ENCODE results near the gene SETDB2. TPM values are rescaled to one million over a fixed set of nuclear protein-coding genes. Genes with fewer than 3 reads are reported as not detected.

Gene SETDB2, protein sequence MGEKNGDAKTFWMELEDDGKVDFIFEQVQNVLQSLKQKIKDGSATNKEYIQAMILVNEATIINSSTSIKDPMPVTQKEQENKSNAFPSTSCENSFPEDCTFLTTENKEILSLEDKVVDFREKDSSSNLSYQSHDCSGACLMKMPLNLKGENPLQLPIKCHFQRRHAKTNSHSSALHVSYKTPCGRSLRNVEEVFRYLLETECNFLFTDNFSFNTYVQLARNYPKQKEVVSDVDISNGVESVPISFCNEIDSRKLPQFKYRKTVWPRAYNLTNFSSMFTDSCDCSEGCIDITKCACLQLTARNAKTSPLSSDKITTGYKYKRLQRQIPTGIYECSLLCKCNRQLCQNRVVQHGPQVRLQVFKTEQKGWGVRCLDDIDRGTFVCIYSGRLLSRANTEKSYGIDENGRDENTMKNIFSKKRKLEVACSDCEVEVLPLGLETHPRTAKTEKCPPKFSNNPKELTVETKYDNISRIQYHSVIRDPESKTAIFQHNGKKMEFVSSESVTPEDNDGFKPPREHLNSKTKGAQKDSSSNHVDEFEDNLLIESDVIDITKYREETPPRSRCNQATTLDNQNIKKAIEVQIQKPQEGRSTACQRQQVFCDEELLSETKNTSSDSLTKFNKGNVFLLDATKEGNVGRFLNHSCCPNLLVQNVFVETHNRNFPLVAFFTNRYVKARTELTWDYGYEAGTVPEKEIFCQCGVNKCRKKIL
- total RNA-seq (2021; fragmentation: NEBNext Ultra II Directional; extraction: Animal tissue kit (Norgen Biotek cat#: 25700)): 1 to 10 TPM; 4.4 to 7.4 (median 6.5) TPM
- long read RNA-seq, partial matches to known transcripts: 4 of 12 reads
- long read RNA-seq, other reads (novel, unspliced or antisense): 8 of 12 reads

DNA sequence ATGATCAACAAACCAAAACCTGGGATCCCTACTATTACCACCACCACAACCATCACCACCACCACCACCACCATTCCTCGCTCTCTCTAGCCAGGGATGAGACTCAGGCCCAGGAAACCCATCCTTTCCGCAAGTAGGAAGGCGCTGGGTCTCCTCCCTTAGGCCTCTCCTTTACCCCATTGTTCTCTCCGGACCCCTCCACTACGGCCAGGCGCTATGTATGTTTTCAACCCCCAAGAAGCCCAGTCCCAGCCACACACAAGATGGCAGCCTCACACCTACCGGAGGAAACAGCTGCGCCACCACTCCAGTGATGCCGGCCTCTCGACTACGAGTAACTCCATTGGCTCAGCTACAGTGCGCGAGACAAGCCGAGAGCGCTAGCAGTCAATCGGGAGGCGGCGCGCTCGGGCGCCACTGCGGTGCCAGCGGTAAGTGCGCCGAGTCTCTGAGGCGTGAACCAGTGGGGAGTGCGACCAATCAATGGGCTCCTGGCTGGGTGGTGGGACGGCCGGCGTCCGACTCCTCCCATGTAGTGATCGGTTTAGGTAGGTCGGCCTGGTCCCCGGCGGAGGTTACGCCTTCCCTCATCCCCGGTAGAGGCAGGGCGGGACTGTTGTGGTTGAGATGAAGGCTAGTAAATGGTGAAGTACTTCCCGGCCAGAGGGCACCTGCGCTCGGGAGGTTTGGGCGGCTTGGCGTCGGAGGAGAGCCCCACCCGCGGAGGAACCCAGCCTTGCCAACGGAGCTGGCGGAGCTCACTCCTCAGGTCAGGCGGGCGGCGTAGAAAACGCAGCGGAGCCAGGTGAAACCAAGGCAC is at the start of gene SETDB2, which contains the start of gene CAB39L:
SETDB2 (plus strand) TSS at position 571 of the 820 bp plus-strand sequence. CDS start 7,620 bp downstream, outside the sequence.
CAB39L (minus strand) TSS at position 361 of the 820 bp plus-strand sequence. CDS start 61,154 bp downstream, outside the sequence.
- H3K27ac Mint-ChIP-seq: peak within 1 kb of the TSS; percentile 99

DNA sequence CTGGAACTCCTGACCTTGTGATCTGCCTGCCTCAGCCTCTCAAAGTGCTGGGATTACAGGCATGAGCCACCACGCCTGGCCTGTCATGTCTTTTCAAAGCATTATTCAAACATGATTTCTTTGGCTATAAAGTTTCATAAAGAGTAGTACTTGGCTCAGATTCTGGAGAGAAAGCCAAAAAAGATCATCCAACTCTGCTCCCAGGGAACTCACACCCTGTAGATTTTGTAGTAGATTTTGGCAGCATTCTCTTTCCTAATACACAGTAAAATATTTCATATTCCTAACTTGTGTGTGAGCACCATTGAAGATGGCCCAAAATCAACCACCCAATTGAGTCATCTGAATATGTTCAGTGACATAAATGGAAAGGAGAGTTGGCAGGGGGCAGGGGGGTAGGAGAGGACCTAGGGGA is 48.6 kb upstream of the SETDB2 start:
- DNase-seq: no peak
- Mint-ChIP-seq H3K4me3 (no peak overlapping the region), H3K9me3 (no peaks in the 10 kb centered on the region), H3K27ac (no peak overlapping the region), H3K4me1 (ENCODE audit: low read depth) (no peaks in the 10 kb centered on the region), H3K27me3 (ENCODE audit: insufficient read depth) (no peaks in the 10 kb centered on the region), H3K36me3 (ENCODE audit: low read depth) (no peaks in the 10 kb centered on the region)
- TF ChIP-seq, protein P1, sequence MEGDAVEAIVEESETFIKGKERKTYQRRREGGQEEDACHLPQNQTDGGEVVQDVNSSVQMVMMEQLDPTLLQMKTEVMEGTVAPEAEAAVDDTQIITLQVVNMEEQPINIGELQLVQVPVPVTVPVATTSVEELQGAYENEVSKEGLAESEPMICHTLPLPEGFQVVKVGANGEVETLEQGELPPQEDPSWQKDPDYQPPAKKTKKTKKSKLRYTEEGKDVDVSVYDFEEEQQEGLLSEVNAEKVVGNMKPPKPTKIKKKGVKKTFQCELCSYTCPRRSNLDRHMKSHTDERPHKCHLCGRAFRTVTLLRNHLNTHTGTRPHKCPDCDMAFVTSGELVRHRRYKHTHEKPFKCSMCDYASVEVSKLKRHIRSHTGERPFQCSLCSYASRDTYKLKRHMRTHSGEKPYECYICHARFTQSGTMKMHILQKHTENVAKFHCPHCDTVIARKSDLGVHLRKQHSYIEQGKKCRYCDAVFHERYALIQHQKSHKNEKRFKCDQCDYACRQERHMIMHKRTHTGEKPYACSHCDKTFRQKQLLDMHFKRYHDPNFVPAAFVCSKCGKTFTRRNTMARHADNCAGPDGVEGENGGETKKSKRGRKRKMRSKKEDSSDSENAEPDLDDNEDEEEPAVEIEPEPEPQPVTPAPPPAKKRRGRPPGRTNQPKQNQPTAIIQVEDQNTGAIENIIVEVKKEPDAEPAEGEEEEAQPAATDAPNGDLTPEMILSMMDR (IDR thresholded peaks at IDR 0.05): no peak

More for the DNA sequence above, at the start of gene SETDB2, which contains the start of gene CAB39L:
- peaks cover 12% of the 10 kb centered on the region; the same call in 1 of the 2 replicates for H3K36me3 Mint-ChIP-seq (ENCODE audit: low read depth)
- H3K27me3 Mint-ChIP-seq (ENCODE audit: insufficient read depth): peaks cover 7% of the 10 kb centered on the region
- no peaks in the 10 kb centered on the region for H3K9me3 Mint-ChIP-seq
- H3K4me3 Mint-ChIP-seq: peak within 1 kb of the TSS; percentile 98
- peak; percentile 99 for DNase-seq
- peaks cover 80% of the 10 kb centered on the region for H3K4me1 Mint-ChIP-seq (ENCODE audit: low read depth)
- TF ChIP-seq, protein P1 (IDR thresholded peaks at IDR 0.05): peak; percentile 71

DNA sequence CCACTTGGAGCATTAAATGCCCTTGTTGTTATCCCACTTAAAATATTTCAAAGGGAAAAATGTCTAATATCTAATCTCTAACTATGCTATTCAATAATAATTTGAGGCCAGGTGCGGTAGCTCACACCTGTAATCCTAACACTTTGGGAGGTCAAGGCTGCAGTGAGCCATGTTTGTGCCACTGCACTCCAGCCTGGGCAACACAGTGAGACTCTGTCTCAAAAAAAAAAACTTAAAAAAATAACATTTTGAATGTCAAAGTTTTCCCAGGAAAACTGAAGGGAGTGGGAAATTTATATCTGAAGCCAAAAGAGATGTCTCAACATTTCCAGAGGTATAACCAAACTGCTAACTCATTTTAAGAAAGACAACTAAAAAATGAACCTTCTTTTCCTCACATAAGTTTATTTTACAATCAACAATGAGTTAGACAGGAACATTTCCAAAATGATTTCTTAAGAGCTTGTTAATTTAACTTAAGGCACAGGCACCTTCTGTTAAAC is 48.1 kb upstream of the SETDB2 start:
- DNase-seq: no peak
- peaks cover 2% of the 10 kb centered on the region for H3K4me1 Mint-ChIP-seq (ENCODE audit: low read depth)
- H3K27ac Mint-ChIP-seq: no peak overlapping the region
- no peak overlapping the region for H3K4me3 Mint-ChIP-seq
- no peaks in the 10 kb centered on the region for H3K36me3 Mint-ChIP-seq (ENCODE audit: low read depth)
- H3K27me3 Mint-ChIP-seq (ENCODE audit: insufficient read depth): no peaks in the 10 kb centered on the region
- H3K9me3 Mint-ChIP-seq: no peaks in the 10 kb centered on the region
- TF ChIP-seq, protein P1 (IDR thresholded peaks at IDR 0.05): no peak

DNA sequence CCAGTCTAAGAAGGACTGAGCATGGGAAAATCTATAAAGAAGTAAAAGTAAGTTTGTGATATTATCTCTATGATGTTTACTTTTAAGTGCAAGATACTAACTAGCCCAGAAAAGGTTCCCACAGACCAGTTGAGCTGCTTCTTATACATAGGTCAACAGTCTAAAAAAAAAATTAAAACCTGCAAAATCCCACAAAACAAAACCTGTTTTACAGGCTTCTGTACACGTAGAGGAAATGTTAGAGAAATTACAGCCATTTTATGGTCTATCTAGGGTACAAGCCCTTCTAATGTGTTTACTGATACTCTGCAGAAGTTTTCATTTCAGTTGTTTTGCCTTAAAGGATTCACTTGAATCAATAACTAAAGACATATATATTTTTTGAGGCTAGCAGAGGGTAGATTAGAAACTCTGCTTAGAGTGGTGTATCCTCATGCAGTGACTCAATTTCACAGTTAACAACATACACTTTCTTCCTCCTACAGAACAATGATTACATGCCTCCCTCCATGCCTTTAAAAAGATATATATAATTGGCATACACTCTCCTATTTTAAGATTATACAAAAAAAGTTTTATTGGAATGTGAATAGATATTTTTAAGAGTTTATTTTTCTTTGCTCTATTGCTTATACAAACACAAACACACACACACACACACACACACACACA is 44.1 kb upstream of the SETDB2 start:
- no peak for DNase-seq
- TF ChIP-seq, protein P1 (IDR thresholded peaks at IDR 0.05): no peak
- Mint-ChIP-seq H3K4me3 (no peak overlapping the region), H3K27me3 (ENCODE audit: insufficient read depth) (no peaks in the 10 kb centered on the region; the same call in 1 of the 2 replicates), H3K27ac (no peak overlapping the region), H3K4me1 (ENCODE audit: low read depth) (peaks cover 25% of the 10 kb centered on the region), H3K36me3 (ENCODE audit: low read depth) (peaks cover 16% of the 10 kb centered on the region), H3K9me3 (peaks cover 14% of the 10 kb centered on the region)

All from HFFc6 (cell line).